ENCODE data around the gene TCP11. TPM values are rescaled to one million over a fixed set of nuclear protein-coding genes. Genes with fewer than 3 reads are reported as not detected.

The TCP11 gene
- total RNA-seq, 3 donors from 2014 or later, result 0.32 to 0.66 TPM; not detected in 1

DNA sequence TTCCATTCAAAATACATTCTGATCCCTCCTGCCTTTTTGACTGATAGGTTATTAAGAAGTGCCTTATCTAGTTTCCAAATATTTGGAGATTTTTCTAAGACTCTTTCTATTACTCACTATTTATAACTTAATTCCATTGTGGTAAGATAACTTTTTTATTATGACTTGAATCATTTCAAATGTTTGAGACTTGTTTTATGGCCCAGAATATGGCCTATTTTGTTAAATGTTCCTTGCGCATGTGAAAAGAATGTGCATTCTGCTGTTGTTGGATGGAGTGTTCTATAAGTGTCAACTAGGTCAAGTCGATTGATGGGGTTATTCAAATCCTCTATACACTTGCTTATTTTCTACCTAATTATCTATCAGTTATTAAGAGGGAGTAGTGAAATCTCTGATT is 13.1 kb upstream of the TCP11 start:
- Histone ChIP-seq H3K36me3 (no peaks in the 10 kb centered on the region), H3K27me3 (no peaks in the 10 kb centered on the region), H3K4me3 (no peak overlapping the region), H3K4me1 (no peaks in the 10 kb centered on the region), H3K9me3 (no peaks in the 10 kb centered on the region), H3K27ac (no peak overlapping the region)
- TF ChIP-seq, protein P1, sequence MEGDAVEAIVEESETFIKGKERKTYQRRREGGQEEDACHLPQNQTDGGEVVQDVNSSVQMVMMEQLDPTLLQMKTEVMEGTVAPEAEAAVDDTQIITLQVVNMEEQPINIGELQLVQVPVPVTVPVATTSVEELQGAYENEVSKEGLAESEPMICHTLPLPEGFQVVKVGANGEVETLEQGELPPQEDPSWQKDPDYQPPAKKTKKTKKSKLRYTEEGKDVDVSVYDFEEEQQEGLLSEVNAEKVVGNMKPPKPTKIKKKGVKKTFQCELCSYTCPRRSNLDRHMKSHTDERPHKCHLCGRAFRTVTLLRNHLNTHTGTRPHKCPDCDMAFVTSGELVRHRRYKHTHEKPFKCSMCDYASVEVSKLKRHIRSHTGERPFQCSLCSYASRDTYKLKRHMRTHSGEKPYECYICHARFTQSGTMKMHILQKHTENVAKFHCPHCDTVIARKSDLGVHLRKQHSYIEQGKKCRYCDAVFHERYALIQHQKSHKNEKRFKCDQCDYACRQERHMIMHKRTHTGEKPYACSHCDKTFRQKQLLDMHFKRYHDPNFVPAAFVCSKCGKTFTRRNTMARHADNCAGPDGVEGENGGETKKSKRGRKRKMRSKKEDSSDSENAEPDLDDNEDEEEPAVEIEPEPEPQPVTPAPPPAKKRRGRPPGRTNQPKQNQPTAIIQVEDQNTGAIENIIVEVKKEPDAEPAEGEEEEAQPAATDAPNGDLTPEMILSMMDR (IDR thresholded peaks at IDR 0.05), result no peak
- TF ChIP-seq POLR2AphosphoS5 (IDR thresholded peaks at IDR 0.05), result no peak
- no peak for TF ChIP-seq POLR2A (IDR thresholded peaks at IDR 0.05)
- DNase-seq (ENCODE audit: low spot score in 2 of 2), result no peak
- intact Hi-C loops (cut with DNase I; ENCODE audit: low total_unique reads), result no loop called here

DNA sequence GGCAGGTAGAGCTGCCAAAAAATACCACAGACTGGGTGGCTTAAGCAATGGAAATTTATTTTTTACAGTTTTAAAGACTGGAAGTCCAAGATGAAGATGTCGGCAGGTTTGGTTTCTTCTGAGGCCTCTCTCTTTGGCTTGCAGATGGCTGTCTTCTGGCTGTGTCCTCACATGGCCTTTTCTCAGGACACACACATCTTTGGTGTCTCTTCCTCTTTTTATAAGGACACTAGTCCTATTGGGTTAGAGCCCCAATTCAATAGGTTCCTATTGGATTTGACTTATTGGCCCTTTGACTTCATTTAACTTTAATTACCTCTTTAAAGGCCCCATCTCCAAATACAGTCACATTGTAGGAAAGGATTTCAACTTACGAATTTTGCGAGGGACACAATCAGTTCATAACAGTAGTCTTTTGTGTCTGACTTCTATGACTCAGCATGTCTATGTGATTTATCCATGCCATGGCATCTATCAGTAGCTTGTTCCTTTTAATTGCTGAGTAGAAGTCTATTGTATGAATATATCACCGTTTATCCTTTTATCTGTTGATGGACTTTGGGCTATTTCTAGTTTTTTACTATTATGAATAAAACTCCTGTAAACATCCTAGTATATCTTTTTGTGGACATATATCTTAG is 11.0 kb upstream of the TCP11 start:
- Histone ChIP-seq H3K36me3 (no peaks in the 10 kb centered on the region), H3K4me3 (no peak overlapping the region), H3K27ac (no peak overlapping the region), H3K9me3 (no peaks in the 10 kb centered on the region), H3K27me3 (no peaks in the 10 kb centered on the region), H3K4me1 (no peaks in the 10 kb centered on the region)
- intact Hi-C loops (cut with DNase I; ENCODE audit: low total_unique reads), result no loop called here
- DNase-seq (ENCODE audit: low spot score in 2 of 2), result no peak
- TF ChIP-seq POLR2AphosphoS5 (IDR thresholded peaks at IDR 0.05) (no peak), POLR2A (IDR thresholded peaks at IDR 0.05) (no peak)
- TF ChIP-seq, protein P1 (IDR thresholded peaks at IDR 0.05), result no peak

DNA sequence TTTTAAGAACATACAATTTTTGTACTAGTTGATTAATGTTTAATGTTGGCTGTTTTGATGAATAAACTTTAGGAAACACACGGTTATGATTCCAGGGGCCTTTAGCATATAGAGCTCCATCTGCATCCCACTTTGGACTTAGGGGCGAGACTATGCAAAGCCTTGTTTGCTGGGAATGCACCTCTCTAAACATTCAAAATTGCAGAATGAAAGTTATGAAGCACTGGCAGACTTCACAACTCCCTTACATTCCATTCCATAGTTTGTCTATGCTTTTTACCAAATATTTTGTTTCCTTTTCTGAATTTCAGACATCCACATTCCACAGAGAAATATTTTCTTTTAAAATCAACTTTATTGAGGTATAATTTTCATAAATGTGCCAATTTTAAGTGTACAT is 10.3 kb upstream of the TCP11 start:
- Histone ChIP-seq H3K27me3 (no peaks in the 10 kb centered on the region), H3K4me3 (no peak overlapping the region), H3K4me1 (no peaks in the 10 kb centered on the region), H3K36me3 (no peaks in the 10 kb centered on the region), H3K27ac (no peak overlapping the region), H3K9me3 (no peaks in the 10 kb centered on the region)
- no peak for DNase-seq (ENCODE audit: low spot score in 2 of 2)
- intact Hi-C loops (cut with DNase I; ENCODE audit: low total_unique reads), result no loop called here
- TF ChIP-seq, protein P1 (IDR thresholded peaks at IDR 0.05), result no peak
- TF ChIP-seq POLR2AphosphoS5 (IDR thresholded peaks at IDR 0.05), result no peak
- no peak for TF ChIP-seq POLR2A (IDR thresholded peaks at IDR 0.05)

DNA sequence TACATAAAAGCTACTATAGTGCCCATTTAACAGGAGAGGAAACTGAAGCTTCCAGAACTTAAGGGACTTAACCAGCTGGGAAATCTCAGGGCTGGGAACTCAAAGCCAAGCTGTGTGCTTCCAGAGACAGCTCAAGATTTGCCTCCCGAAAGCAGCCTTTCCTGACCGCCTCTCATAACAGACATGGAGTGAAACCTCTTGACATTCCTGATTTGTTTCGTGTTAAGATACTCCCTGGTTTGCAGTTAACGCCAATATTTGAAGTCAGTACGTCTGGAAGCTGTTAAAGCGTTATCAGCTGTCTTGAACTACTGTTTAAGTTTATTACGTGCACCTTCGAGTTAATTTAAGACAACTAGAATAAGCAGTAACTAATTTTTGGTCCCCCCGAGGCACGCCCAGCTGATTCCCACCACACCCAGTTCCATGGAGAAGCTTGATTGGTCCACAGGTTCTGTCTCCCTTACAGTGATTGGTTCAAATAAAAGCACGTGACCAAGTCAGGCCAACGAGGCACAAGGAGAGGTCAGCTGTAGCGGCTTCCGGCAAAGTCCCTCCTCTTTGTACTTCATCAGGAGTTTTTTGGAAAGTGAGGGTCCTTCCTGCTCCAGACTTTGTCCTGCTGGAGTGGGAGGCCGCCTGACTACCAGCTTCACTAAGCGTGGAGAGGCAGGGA is 8.9 kb upstream of the TCP11 start:
- Histone ChIP-seq H3K27ac (no peak overlapping the region), H3K36me3 (no peaks in the 10 kb centered on the region), H3K27me3 (no peaks in the 10 kb centered on the region), H3K4me3 (no peak overlapping the region), H3K9me3 (no peaks in the 10 kb centered on the region), H3K4me1 (no peaks in the 10 kb centered on the region)
- DNase-seq (ENCODE audit: low spot score in 2 of 2), result no peak
- intact Hi-C loops (cut with DNase I; ENCODE audit: low total_unique reads), result loop anchor here (10.0 kb wide), 1 partner anchor 55 kb away; no protein-coding TSS in a partner anchor
- TF ChIP-seq, protein P1 (IDR thresholded peaks at IDR 0.05), result no peak
- no peak for TF ChIP-seq POLR2A (IDR thresholded peaks at IDR 0.05)
- no peak for TF ChIP-seq POLR2AphosphoS5 (IDR thresholded peaks at IDR 0.05)

DNA sequence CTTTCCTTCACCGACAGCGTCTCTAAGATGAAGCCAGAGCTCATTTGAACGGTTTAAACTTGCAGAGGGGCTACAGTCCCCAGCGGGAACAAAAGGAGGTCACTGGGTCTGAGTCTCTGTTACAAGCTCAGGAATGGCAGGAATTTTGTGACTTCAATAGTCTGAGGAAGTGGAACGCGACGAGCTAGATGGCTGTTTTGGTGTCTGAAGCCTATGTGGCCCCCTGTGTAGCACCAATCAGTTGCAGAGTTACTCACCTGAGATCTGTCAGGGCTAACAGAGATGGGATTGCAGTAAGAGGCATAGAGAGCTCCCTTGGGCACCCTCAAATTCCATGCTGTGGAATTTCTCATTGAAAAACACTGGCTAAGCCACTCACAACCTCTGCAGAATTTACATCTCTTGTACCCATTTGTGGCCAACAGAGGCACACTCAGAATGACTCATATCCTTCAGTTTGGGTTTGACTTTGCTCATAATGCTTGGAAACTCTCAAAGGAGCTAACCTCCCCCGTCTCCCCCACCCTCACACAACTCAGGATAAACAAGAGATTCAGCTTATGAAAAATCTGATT is 7.1 kb upstream of the TCP11 start:
- TF ChIP-seq, protein P1 (IDR thresholded peaks at IDR 0.05), result no peak
- TF ChIP-seq POLR2A (IDR thresholded peaks at IDR 0.05) (no peak), POLR2AphosphoS5 (IDR thresholded peaks at IDR 0.05) (no peak)
- Histone ChIP-seq H3K9me3 (no peaks in the 10 kb centered on the region), H3K27me3 (no peaks in the 10 kb centered on the region), H3K27ac (no peak overlapping the region), H3K4me1 (no peaks in the 10 kb centered on the region), H3K36me3 (no peaks in the 10 kb centered on the region), H3K4me3 (no peak overlapping the region)
- DNase-seq (ENCODE audit: low spot score in 2 of 2), result no peak
- intact Hi-C loops (cut with DNase I; ENCODE audit: low total_unique reads), result loop anchor here (10.0 kb wide), 1 partner anchor 57 kb away; no protein-coding TSS in a partner anchor
